ENCODE results near the gene SEC14L1. TPM values are rescaled to one million over a fixed set of nuclear protein-coding genes. Genes with fewer than 3 reads are reported as not detected.
A peak's percentile ranks its signal among the peaks of the same experiment; 100 is the strongest.

SEC14L1 gene
- total RNA-seq, 1 donor from 2014 or later, result 400 TPM

GRCh38 chr17:77160875-77161530 is 20.2 kb downstream of the SEC14L1 start:
- no peak for DNase-seq (ENCODE audit: low read depth, low spot score)

- DNase-seq (ENCODE audit: low read depth, low spot score), result no peak
These were observed 21.2 kb downstream of the SEC14L1 start for GRCh38 chr17:77161953-77162352.

- DNase-seq (ENCODE audit: low read depth, low spot score), result no peak
These were observed 22.2 kb downstream of the SEC14L1 start for GRCh38 chr17:77163001-77163400.

GRCh38 chr17:77163511-77164280 is 22.9 kb downstream of the SEC14L1 start:
- DNase-seq (ENCODE audit: low read depth, low spot score), result no peak

- DNase-seq (ENCODE audit: low read depth, low spot score), result peak; percentile 72
These were observed 23.8 kb downstream of the SEC14L1 start for GRCh38 chr17:77164483-77165091.

- DNase-seq (ENCODE audit: low read depth, low spot score), result no peak
These were observed 24.8 kb downstream of the SEC14L1 start for GRCh38 chr17:77165577-77165976.

GRCh38 chr17:77167472-77168306 is 26.9 kb downstream of the SEC14L1 start:
- DNase-seq (ENCODE audit: low read depth, low spot score), result no peak

GRCh38 chr17:77173104-77173503 is 32.3 kb downstream of the SEC14L1 start:
- no peak for DNase-seq (ENCODE audit: low read depth, low spot score)

- peak; percentile 90 for DNase-seq (ENCODE audit: low read depth, low spot score)
These were observed 34.3 kb downstream of the SEC14L1 start for GRCh38 chr17:77174928-77175661.

GRCh38 chr17:77177002-77177741 is 36.4 kb downstream of the SEC14L1 start:
- DNase-seq (ENCODE audit: low read depth, low spot score), result no peak

- DNase-seq (ENCODE audit: low read depth, low spot score), result no peak
These were observed 37.3 kb downstream of the SEC14L1 start for GRCh38 chr17:77178050-77178449.

- no peak for DNase-seq (ENCODE audit: low read depth, low spot score)
These were observed 37.8 kb downstream of the SEC14L1 start for GRCh38 chr17:77178563-77178962.

- DNase-seq (ENCODE audit: low read depth, low spot score), result no peak
These were observed 40.0 kb downstream of the SEC14L1 start for GRCh38 chr17:77180503-77181357.

GRCh38 chr17:77182205-77183172 is 41.7 kb downstream of the SEC14L1 start:
- no peak for DNase-seq (ENCODE audit: low read depth, low spot score)

- no peak for DNase-seq (ENCODE audit: low read depth, low spot score)
These were observed 43.7 kb downstream of the SEC14L1 start for GRCh38 chr17:77184474-77184873.

- no peak for DNase-seq (ENCODE audit: low read depth, low spot score)
These were observed 44.4 kb downstream of the SEC14L1 start for GRCh38 chr17:77185137-77185536.

- no peak for DNase-seq (ENCODE audit: low read depth, low spot score)
These were observed 45.4 kb downstream of the SEC14L1 start for GRCh38 chr17:77186141-77186604.

Data from pulmonary artery endothelial cell (primary cell).